PC-3 (cell line): ENCODE measurements around the gene EOLA1.
"Not testable (repeated sequence)": the region's sequence is repeated elsewhere in the genome, so short reads cannot be mapped to it uniquely, and the experiment has no call there.

Experiments
- CTCF ChIP-seq: fragments of 300-600 bp; sonication (generic); conservative IDR thresholded peaks from 2 replicates; pipeline ENCODE4 v1.5.1; 2017; ENCODE audit warnings: antibody characterized with exemption, low read depth, mild to moderate bottlenecking, low read length
- EZH2 ChIP-seq: fragments of 300-600 bp; sonication (generic); IDR thresholded peaks from one replicate; pipeline ENCODE4 v1.6.1; 2017; ENCODE audit warnings: antibody characterized with exemption, mild to moderate bottlenecking, low read length; ENCODE audit not compliant: unreplicated experiment
- EZH2phosphoT487 ChIP-seq: fragments of 300-600 bp; sonication (generic); IDR thresholded peaks from 2 replicates; pipeline ENCODE4 v1.6.1; 2018; ENCODE audit warnings: mild to moderate bottlenecking, antibody characterized with exemption, low read length, borderline replicate concordance

DNA sequence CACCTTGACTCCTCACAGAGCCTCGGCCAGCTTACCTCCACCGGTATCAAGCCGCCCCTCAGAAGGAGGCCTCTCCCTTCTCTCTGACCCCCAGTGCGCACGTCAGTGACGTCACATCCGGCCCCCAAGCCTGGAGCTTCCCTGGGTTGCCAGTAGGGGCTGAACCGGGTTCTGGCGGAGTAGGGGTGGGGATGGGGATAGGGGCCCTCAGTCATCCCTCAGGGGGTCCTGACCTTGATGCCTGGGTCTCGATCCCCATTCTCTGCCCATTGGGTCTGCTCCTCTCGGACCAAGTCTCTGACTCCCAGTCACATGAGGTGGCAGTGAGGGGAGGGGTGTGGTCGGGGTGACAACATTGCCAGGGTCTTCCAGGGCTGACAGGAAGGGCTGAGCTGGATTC, 46.5 kb downstream of the EOLA1 start, which contains the start of gene MAGEA9B:
- not testable (repeated sequence) for TF ChIP-seq CTCF, EZH2, EZH2phosphoT487
